Activated CD4-positive, alpha-beta T cell treated with anti-CD3 and anti-CD28 coated beads for 36 hours (primary cell): ENCODE data around the gene R3HDM2. TPM values are rescaled to one million over a fixed set of nuclear protein-coding genes. Genes with fewer than 3 reads are reported as not detected.
A peak's percentile ranks its signal among the peaks of the same experiment; 100 is the strongest.
"Not testable (repeated sequence)": the region's sequence is repeated elsewhere in the genome, so short reads cannot be mapped to it uniquely, and the experiment has no call there.

Experiments used
- ATAC-seq: fragments of 200-7000 bp; cut with Tn5 transposase; one replicate; pipeline ENCODE4 v1.10.0; 2021; ENCODE audit warnings: mild to moderate bottlenecking, moderate library complexity
- CTCF ChIA-PET: fragments of 350-600 bp; sonication (Branson Sonifier 250); formaldehyde crosslinking; loops from one replicate; lab custom pipeline; 2021; ENCODE audit warnings: antibody characterized with exemption; lab: Charles Lee
- POLR2A ChIA-PET: fragments of 350-600 bp; sonication (Branson Sonifier 250); formaldehyde crosslinking; loops from one replicate; lab custom pipeline; 2021; ENCODE audit warnings: antibody characterized with exemption, inconsistent platforms; lab: Charles Lee
- DNase-seq: peaks from one replicate; pipeline ENCODE4 v3.0.0-alpha.2; 2020
- H3K27ac Mint-ChIP-seq: one replicate; pipeline ENCODE4 v1.8.0; 2021; ENCODE audit warnings: mixed read lengths
- H3K27me3 Mint-ChIP-seq: one replicate; pipeline ENCODE4 v1.8.0; 2021; ENCODE audit warnings: mixed read lengths
- H3K36me3 Mint-ChIP-seq: one replicate; pipeline ENCODE4 v1.8.0; 2021; ENCODE audit warnings: low read depth, mixed read lengths
- H3K4me1 Mint-ChIP-seq: one replicate; pipeline ENCODE4 v1.8.0; 2021; ENCODE audit warnings: mixed read lengths
- H3K4me3 Mint-ChIP-seq: one replicate; pipeline ENCODE4 v1.8.0; 2021; ENCODE audit warnings: mild to moderate bottlenecking, moderate library complexity, mixed read lengths
- H3K9me3 Mint-ChIP-seq: one replicate; pipeline ENCODE4 v1.8.0; 2021; ENCODE audit warnings: low read depth, mixed read lengths
- intact Hi-C, 2 experiments: fragments of 100-400 bp; cut with DNase I in 1 of 2; cut with micrococcal nuclease in 1 of 2; formaldehyde crosslinking; loops; one replicate each; pipeline versions ENCODE4 v1.14.2 to v1.15.1; 2022 to 2024; cut with DNase I, micrococcal nuclease
- total RNA-seq, 2 experiments: library from RNA; stranded (reverse); gene quantifications; one replicate each; pipeline ENCODE4 v1.2.3, GENCODE V29; 2021

Gene R3HDM2
- total RNA-seq, 2 experiments from 2014 or later = 45.9 to 52.5 TPM

DNA sequence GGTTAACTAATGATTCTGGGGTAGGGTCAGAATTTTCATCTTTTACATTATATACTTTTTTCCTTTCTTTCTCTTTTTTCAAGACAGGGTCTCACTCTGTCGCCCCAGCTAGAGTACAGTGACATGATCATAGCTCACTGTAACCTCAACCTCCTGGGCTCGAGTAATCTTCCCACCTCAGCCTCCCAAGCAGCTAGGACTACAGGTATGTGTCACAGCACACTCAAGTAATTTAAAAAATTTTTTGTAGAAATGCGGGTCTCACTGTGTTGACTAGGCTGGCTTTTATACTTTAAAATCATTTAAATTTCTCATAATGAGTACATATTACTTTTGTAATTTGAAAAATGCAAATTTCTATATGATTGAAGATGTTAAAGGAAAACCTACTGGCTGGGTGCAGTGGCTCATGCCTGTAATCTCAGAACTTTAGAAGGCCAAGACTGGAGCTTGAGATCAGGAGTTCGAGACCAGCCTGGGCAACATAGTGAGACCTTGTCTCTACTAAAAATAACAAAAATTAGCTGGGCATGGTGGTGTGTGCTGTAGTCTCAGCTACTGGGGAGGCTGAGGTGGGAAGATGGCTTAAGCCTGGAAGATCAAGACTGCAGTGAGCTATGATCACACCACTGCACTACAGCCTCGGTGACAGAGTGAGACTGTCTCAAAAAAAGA is 25.7 kb downstream of the R3HDM2 start:
- no peaks in the 10 kb centered on the region for H3K9me3 Mint-ChIP-seq
- DNase-seq (peak; percentile 59), ATAC-seq (peak; percentile 98)
- H3K36me3 Mint-ChIP-seq = peaks cover 8% of the 10 kb centered on the region
- H3K4me3 Mint-ChIP-seq = no peak overlapping the region
- H3K27ac Mint-ChIP-seq = peak overlapping the region; percentile 76
- ChIA-PET CTCF (interaction anchor here (0.7 to 1.9 kb wide), 4 partner anchors 10 to 70 kb away, joined by 3 to 7 read pairs (median 4); partner anchors contain the start of gene GLI1), POLR2A (interaction anchor here (0.6 kb wide), 1 partner anchor 25 kb away, joined by 4 read pairs; no protein-coding TSS in a partner anchor)
- peaks cover 20% of the 10 kb centered on the region for H3K4me1 Mint-ChIP-seq
- no peaks in the 10 kb centered on the region for H3K27me3 Mint-ChIP-seq
- intact Hi-C loops = no loop called here

DNA sequence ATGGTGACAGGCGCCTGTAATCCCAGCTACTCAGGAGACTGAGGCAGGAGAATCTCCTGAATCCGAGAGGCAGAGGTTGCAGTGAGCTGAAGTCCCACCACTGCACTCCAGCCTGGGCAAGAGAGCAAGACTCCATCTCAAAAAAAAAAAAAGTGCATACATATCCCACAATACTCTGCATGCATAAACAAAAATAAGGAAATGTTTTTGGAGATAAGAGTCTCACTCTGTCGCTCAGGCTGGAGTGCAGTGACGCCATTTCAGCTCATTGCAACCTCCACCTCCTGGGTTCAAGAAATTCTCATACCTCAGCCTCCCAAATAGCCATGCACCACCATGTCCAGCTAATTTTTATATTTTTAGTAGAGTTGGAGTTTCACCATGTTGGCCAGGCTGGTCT is 28.7 kb downstream of the R3HDM2 start:
- CTCF ChIA-PET = interaction anchor here (1.0 to 1.8 kb wide), 5 partner anchors 9 to 57 kb away, joined by 3 to 7 read pairs (median 5); partner anchors contain the start of gene INHBE
- H3K27me3 Mint-ChIP-seq, ATAC-seq, intact Hi-C loops, POLR2A ChIA-PET, DNase-seq, H3K27ac Mint-ChIP-seq, H3K9me3 Mint-ChIP-seq, H3K36me3 Mint-ChIP-seq, H3K4me3 Mint-ChIP-seq: not testable (repeated sequence)
- peaks cover 20% of the 10 kb centered on the region for H3K4me1 Mint-ChIP-seq

DNA sequence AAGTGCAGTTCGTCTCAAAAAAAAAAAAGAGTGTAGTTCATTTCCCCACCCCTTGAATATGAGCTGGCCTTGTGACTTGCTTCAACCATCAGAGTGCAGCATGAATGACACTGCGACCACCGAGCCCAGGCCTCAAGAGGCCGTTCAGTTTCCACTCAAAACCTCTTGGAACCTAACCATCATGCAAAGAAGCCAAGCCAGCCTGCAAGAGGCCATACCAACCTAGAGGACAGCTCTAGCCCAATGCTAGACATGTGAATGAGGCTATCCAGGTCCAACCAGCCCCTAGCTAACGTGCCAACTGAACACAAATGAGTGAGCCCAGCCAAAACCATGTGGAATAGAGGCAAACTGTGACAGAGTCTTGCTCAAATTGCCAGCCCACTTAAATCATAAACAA is 29.7 kb downstream of the R3HDM2 start:
- H3K4me1 Mint-ChIP-seq = peaks cover 16% of the 10 kb centered on the region
- H3K9me3 Mint-ChIP-seq = no peaks in the 10 kb centered on the region
- no peak overlapping the region for H3K27ac Mint-ChIP-seq
- POLR2A ChIA-PET = interaction anchor here (0.6 kb wide), 1 partner anchor 1402 kb away, joined by 5 read pairs; no protein-coding TSS in a partner anchor
- intact Hi-C loops = no loop called here
- no peak for DNase-seq
- H3K36me3 Mint-ChIP-seq = peaks cover 5% of the 10 kb centered on the region
- H3K4me3 Mint-ChIP-seq = no peak overlapping the region
- CTCF ChIA-PET = interaction anchor here (0.6 to 1.7 kb wide), 6 partner anchors 9 to 632 kb away, joined by 3 to 7 read pairs (median 4); no protein-coding TSS in a partner anchor
- no peak for ATAC-seq
- no peaks in the 10 kb centered on the region for H3K27me3 Mint-ChIP-seq

DNA sequence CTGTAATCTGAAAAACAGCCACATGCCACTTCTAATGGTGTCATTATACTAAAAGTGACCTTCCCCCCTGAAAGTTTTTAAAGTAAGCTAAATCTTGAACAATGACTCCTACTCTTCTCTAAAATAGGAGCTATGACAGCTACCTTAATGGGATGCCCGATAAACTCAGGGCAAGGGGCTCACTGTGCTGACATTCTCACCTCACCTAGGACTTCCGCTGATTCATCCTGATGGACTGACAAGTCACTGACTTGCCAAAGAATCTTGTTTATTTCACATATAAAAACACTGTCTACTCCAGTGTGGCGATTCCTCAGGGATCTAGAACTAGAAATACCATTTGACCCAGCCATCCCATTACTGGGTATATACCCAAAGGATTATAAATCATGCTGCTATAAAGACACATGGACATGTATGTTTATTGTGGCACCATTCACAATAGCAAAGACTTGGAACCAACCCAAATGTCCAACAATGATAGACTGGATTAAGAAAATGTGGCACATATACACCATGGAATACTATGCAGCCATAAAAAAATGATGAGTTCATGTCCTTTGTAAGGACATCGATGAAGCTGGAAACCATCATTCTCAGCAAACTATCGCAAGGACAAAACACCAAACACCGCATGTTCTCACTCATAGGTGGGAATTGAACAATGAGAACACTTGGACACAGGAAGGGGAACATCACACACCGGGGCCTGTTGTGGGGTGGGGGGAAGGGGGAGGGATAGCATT is 31.0 kb downstream of the R3HDM2 start:
- H3K4me3 Mint-ChIP-seq, H3K4me1 Mint-ChIP-seq, intact Hi-C loops, H3K36me3 Mint-ChIP-seq, H3K9me3 Mint-ChIP-seq, ATAC-seq, DNase-seq, POLR2A ChIA-PET, H3K27me3 Mint-ChIP-seq: not testable (repeated sequence)
- H3K27ac Mint-ChIP-seq = peak overlapping the region; percentile 49
- CTCF ChIA-PET = interaction anchor here (1.1 to 1.7 kb wide), 2 partner anchors 11 to 81 kb away, joined by 3 to 4 read pairs; no protein-coding TSS in a partner anchor

GRCh38 chr12:57397441-57397840 is 33.4 kb downstream of the R3HDM2 start:
- Mint-ChIP-seq H3K27me3 (no peaks in the 10 kb centered on the region), H3K36me3 (peaks cover 15% of the 10 kb centered on the region), H3K4me3 (no peak overlapping the region), H3K27ac (no peak overlapping the region), H3K9me3 (no peaks in the 10 kb centered on the region), H3K4me1 (peaks cover 3% of the 10 kb centered on the region)
- CTCF ChIA-PET = no interaction called here
- no peak for DNase-seq
- ATAC-seq = no peak
- POLR2A ChIA-PET = no interaction called here
- intact Hi-C loops = no loop called here

DNA sequence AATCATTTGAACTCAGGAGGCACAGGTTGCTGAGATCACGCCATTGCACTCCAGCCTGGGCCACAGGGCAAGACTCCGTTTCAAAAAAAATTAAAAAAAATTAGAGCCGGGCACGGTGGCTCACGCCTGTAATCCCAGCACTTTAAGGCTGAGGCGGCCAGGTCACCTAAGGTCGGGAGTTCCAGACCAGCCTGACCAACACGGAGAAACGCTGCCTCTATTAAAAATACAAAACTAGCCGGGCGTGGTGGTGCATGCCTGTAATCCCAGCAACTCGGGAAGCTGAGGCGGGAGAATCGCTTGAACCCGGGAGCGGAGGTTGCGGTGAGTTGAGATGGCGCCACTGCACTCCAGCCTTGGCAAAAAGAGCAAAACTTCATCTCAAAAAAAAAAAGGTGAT is 35.7 kb downstream of the R3HDM2 start:
- Mint-ChIP-seq H3K4me3 (no peak overlapping the region), H3K27ac (no peak overlapping the region), H3K27me3 (no peaks in the 10 kb centered on the region), H3K4me1 (no peaks in the 10 kb centered on the region), H3K9me3 (no peaks in the 10 kb centered on the region), H3K36me3 (peaks cover 23% of the 10 kb centered on the region)
- POLR2A ChIA-PET = no interaction called here
- ATAC-seq (no peak), DNase-seq (no peak)
- intact Hi-C loops = no loop called here
- CTCF ChIA-PET = no interaction called here

GRCh38 chr12:57390174-57390573 is 40.7 kb downstream of the R3HDM2 start:
- peak overlapping the region; percentile 56 for H3K27ac Mint-ChIP-seq
- intact Hi-C loops = no loop called here
- H3K27me3 Mint-ChIP-seq = no peaks in the 10 kb centered on the region
- H3K36me3 Mint-ChIP-seq = peaks cover 30% of the 10 kb centered on the region
- H3K9me3 Mint-ChIP-seq = no peaks in the 10 kb centered on the region
- ChIA-PET POLR2A (no interaction called here), CTCF (interaction anchor here (1.1 to 1.4 kb wide), 3 partner anchors 8 to 214 kb away, joined by 3 read pairs; no protein-coding TSS in a partner anchor)
- no peak overlapping the region for H3K4me3 Mint-ChIP-seq
- DNase-seq = no peak
- peaks cover 9% of the 10 kb centered on the region for H3K4me1 Mint-ChIP-seq
- no peak for ATAC-seq

GRCh38 chr12:57389033-57389432 is 41.8 kb downstream of the R3HDM2 start:
- DNase-seq = no peak
- Mint-ChIP-seq H3K4me3 (no peak overlapping the region), H3K9me3 (no peaks in the 10 kb centered on the region), H3K27me3 (no peaks in the 10 kb centered on the region), H3K4me1 (peaks cover 9% of the 10 kb centered on the region), H3K36me3 (peaks cover 30% of the 10 kb centered on the region), H3K27ac (no peak overlapping the region)
- peak; percentile 74 for ATAC-seq
- POLR2A ChIA-PET = no interaction called here
- intact Hi-C loops = no loop called here
- CTCF ChIA-PET = interaction anchor here (0.6 to 1.8 kb wide), 10 partner anchors 9 to 259 kb away, joined by 3 to 4 read pairs (median 4); no protein-coding TSS in a partner anchor

DNA sequence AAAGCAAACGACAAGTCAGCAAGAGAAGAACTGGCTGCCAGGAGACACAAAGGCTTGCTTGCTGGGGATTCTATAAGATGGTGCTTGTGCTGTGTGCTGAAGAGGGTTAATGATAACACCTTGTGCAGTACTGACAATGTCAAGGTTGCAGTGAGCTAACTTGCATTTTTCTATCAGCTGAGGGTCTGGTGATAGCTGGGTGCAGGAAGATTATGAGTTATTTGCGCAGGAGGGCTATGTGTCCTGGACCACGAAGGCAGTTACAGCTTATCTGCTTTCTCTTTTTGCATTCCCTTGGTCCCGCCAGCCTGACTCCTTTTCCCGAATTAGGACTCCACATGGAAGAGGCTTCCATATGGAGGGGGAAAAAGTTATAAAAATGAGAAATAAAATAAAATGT is 42.4 kb downstream of the R3HDM2 start:
- intact Hi-C loops = no loop called here
- peaks cover 9% of the 10 kb centered on the region for H3K4me1 Mint-ChIP-seq
- H3K4me3 Mint-ChIP-seq = no peak overlapping the region
- H3K9me3 Mint-ChIP-seq = no peaks in the 10 kb centered on the region
- DNase-seq (no peak), ATAC-seq (no peak)
- no peaks in the 10 kb centered on the region for H3K27me3 Mint-ChIP-seq
- ChIA-PET POLR2A (no interaction called here), CTCF (interaction anchor here (0.7 to 1.8 kb wide), 4 partner anchors 13 to 64 kb away, joined by 3 to 4 read pairs (median 4); no protein-coding TSS in a partner anchor)
- peaks cover 27% of the 10 kb centered on the region for H3K36me3 Mint-ChIP-seq
- no peak overlapping the region for H3K27ac Mint-ChIP-seq

DNA sequence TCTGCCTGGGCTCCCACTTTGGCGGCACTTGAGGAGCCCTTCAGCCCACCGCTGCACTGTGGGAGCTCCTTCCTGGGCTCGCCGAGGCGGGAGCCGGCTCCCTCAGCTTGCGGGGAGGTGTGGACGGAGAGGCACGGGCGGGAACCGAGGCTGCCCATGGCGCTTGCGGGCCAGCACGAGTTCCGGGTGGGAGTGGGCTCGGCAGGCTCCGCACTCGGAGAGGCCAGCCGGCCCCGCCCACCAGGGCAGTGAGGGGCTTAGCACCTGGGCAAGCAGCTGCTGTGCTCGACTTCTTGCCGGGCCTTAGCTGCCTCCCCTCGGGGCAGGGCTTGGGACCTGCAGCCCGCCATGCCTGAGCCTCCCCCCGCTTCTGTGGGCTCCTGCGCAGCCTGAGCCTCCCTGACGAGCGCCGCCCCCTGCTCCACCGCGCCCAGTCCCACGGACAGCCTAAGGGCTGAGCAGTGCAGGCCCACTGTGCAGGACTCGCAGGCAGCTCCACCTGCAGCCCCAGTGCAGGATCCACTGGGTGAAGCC is 44.6 kb downstream of the R3HDM2 start:
- Mint-ChIP-seq H3K27me3 (no peaks in the 10 kb centered on the region), H3K4me1 (peaks cover 15% of the 10 kb centered on the region), H3K9me3 (no peaks in the 10 kb centered on the region), H3K27ac (no peak overlapping the region), H3K36me3 (peaks cover 20% of the 10 kb centered on the region), H3K4me3 (no peak overlapping the region)
- POLR2A ChIA-PET = interaction anchor here (0.6 kb wide), 1 partner anchor 66 kb away, joined by 4 read pairs; no protein-coding TSS in a partner anchor
- CTCF ChIA-PET = interaction anchor here (0.6 kb wide), 2 partner anchors 70 to 271 kb away, joined by 3 to 5 read pairs; no protein-coding TSS in a partner anchor
- no peak for ATAC-seq
- intact Hi-C loops = no loop called here
- DNase-seq = no peak

DNA sequence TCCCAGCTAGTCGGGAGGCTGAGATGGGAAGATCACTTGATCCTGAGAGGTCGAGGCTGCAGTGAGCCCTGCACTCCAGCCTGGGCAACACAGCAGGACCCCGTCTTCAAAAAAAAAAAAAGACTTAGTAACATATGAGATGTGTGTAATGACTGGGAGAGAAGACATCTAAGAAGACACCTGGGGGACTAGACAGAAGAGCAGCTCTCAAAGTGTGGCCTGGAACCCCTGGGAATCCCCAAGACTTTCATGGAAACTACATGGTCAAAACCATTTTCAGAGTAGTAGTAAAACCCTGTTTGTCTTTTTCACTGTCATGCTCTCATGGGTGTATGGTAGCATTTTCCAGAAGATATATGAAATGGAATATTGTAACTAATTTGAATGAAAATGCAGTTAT is 45.3 kb downstream of the R3HDM2 start:
- no peaks in the 10 kb centered on the region for H3K27me3 Mint-ChIP-seq
- H3K36me3 Mint-ChIP-seq = peaks cover 22% of the 10 kb centered on the region
- H3K27ac Mint-ChIP-seq = no peak overlapping the region
- ChIA-PET CTCF (interaction anchor here (0.6 kb wide), 1 partner anchor 272 kb away, joined by 5 read pairs; no protein-coding TSS in a partner anchor), POLR2A (interaction anchor here (0.6 kb wide), 1 partner anchor 67 kb away, joined by 4 read pairs; no protein-coding TSS in a partner anchor)
- H3K9me3 Mint-ChIP-seq = no peaks in the 10 kb centered on the region
- H3K4me3 Mint-ChIP-seq = no peak overlapping the region
- intact Hi-C loops = no loop called here
- no peak for DNase-seq
- peaks cover 19% of the 10 kb centered on the region for H3K4me1 Mint-ChIP-seq
- peak; percentile 39 for ATAC-seq
